ENCODE measurements around the gene AKIP1.
A peak's percentile ranks its signal among the peaks of the same experiment; 100 is the strongest.

Gene AKIP1

GRCh38 chr11:8961401-8961800 lies 50.4 kb downstream of the AKIP1 start:
- DNase-seq = no peak

- DNase-seq = no peak
Observed at GRCh38 chr11:8962841-8963240, 51.9 kb downstream of the AKIP1 start.

GRCh38 chr11:8963569-8964323 lies 52.8 kb downstream of the AKIP1 start:
- peak; percentile 60 for DNase-seq

GRCh38 chr11:8964324-8965320 lies 53.6 kb downstream of the AKIP1 start, which contains the start of gene TMEM9B:
Gene TMEM9B (minus strand): TSS chr11:8964442. CDS start chr11:8964313, 129 bp downstream.
- DNase-seq = peak; percentile 54

- DNase-seq = no peak
Observed at GRCh38 chr11:8967184-8967583, 56.2 kb downstream of the AKIP1 start.

Measured in effector CD4-positive, alpha-beta T cell (primary cell).